AG04450 (cell line): ENCODE measurements around the gene ZNF577. TPM values are rescaled to one million over a fixed set of nuclear protein-coding genes. Genes with fewer than 3 reads are reported as not detected.

Experiments
- CTCF ChIA-PET: fragments of 300-600, 350-600 bp; formaldehyde crosslinking; extraction: SDS; loops from one replicate; lab custom pipeline; 2022; ENCODE audit warnings: antibody characterized with exemption, inconsistent platforms; lab: Charles Lee
- POLR2A ChIA-PET: fragments of 350-600 bp; formaldehyde crosslinking; extraction: SDS; loops from one replicate; lab custom pipeline; 2021; ENCODE audit warnings: antibody characterized with exemption, inconsistent platforms; lab: Yijun Ruan, JAX
- DNase-seq: peaks from one replicate; pipeline ENCODE4 v3.0.0-alpha.2; 2011; ENCODE audit warnings: low read depth, low spot score
- H3K27ac ChIP-seq: one replicate; pipeline ENCODE4 v1.5.1; 2012; ENCODE audit warnings: low read depth, low read length, control low read depth
- H3K27me3 ChIP-seq: one replicate; pipeline ENCODE4 v1.6.0; 2012; ENCODE audit warnings: low read length; ENCODE audit not compliant: control insufficient read depth, insufficient read depth
- H3K4me3 ChIP-seq: 2 replicates; pipeline ENCODE4 v1.5.1; 2011; ENCODE audit warnings: mild to moderate bottlenecking, low read depth, low read length, control low read depth
- H3K9me3 ChIP-seq: 2 replicates; pipeline ENCODE4 v1.5.1; 2012; ENCODE audit warnings: low read length; ENCODE audit not compliant: control insufficient read depth, insufficient read depth
- CTCF ChIP-seq: IDR thresholded peaks from 2 replicates; pipeline ENCODE4 v1.5.1; 2011; ENCODE audit warnings: low read depth, low read length, control low read depth, inconsistent platforms
- polyA plus RNA-seq: library from polyadenylated mRNA; depleted of rRNA; stranded (reverse); fragments of >200 nt; gene quantifications from 2 replicates; pipeline ENCODE4 v1.2.3, GENCODE V29; 2011; rRNA removed

The ZNF577 gene
- polyA plus RNA-seq, 1 experiment, result 7.3 TPM

GRCh38 chr19:51821921-51822320 lies 65.8 kb downstream of the ZNF577 start:
- CTCF ChIA-PET, result no interaction called here
- H3K4me3 ChIP-seq, result no peak overlapping the region
- no peak for DNase-seq
- H3K27ac ChIP-seq, result no peak overlapping the region
- no peaks in the 10 kb centered on the region for H3K27me3 ChIP-seq
- no peak for TF ChIP-seq CTCF
- peaks cover 6% of the 10 kb centered on the region; the same call in 1 of the 2 replicates for H3K9me3 ChIP-seq
- POLR2A ChIA-PET, result no interaction called here

- Histone ChIP-seq H3K27me3 (no peaks in the 10 kb centered on the region), H3K27ac (no peak overlapping the region), H3K4me3 (no peak overlapping the region), H3K9me3 (peaks cover 6% of the 10 kb centered on the region; the same call in 1 of the 2 replicates)
- DNase-seq, result no peak
- TF ChIP-seq CTCF, result no peak
- ChIA-PET POLR2A (no interaction called here), CTCF (no interaction called here)
These were observed 66.3 kb downstream of the ZNF577 start for GRCh38 chr19:51821456-51821855.

Other genes starting within 250 kb of the ZNF577 start
- gene SIGLEC14, start 241.1 kb downstream of the ZNF577 start, polyA plus RNA-seq, result not detected in 2 replicates
- 3.5 and 5.6 TPM in 2 replicates for gene SPACA6, start 194.6 kb downstream of the ZNF577 start, polyA plus RNA-seq
- gene HAS1, start 164.0 kb downstream of the ZNF577 start, polyA plus RNA-seq, result not detected in 2 replicates
- gene FPR1, start 136.1 kb downstream of the ZNF577 start, polyA plus RNA-seq, result not detected in 2 replicates
- gene FPR2, start 126.8 kb downstream of the ZNF577 start, polyA plus RNA-seq, result not detected in 2 replicates
- gene FPR3, start 92.8 kb downstream of the ZNF577 start, polyA plus RNA-seq, result not detected in 2 replicates
- 3.5 and 3.6 TPM in 2 replicates for gene ZNF649, start 17.1 kb upstream of the ZNF577 start, polyA plus RNA-seq
- 4.9 and 8.4 TPM in 2 replicates for gene ZNF613, start 39.5 kb upstream of the ZNF577 start, polyA plus RNA-seq
- gene ZNF350, start 98.9 kb upstream of the ZNF577 start, polyA plus RNA-seq, result 7.6 and 9.4 TPM in 2 replicates
- 5.0 and 7.6 TPM in 2 replicates for gene ZNF615, start 120.3 kb upstream of the ZNF577 start, polyA plus RNA-seq
- 5.2 and 7.2 TPM in 2 replicates for gene ZNF614, start 140.4 kb upstream of the ZNF577 start, polyA plus RNA-seq
- gene ZNF432, start 160.9 kb upstream of the ZNF577 start, polyA plus RNA-seq, result 5.8 and 6.2 TPM in 2 replicates
- 10.5 and 11.1 TPM in 2 replicates for gene ZNF841, start 207.8 kb upstream of the ZNF577 start, polyA plus RNA-seq